Smooth muscle cell (in vitro differentiated cells): ENCODE data around the gene TPR. TPM values are rescaled to one million over a fixed set of nuclear protein-coding genes. Genes with fewer than 3 reads are reported as not detected.
A peak's percentile ranks its signal among the peaks of the same experiment; 100 is the strongest.

Experiments used
- DNase-seq: peaks from one replicate; lab custom pipeline; 2025; ENCODE audit not compliant: unreplicated experiment; lab: John Stamatoyannopoulos, UW
- H2AFZ ChIP-seq: fragments of 200-600 bp; sonication (generic); 2 replicates; pipeline ENCODE4 v1.6.0; 2016; ENCODE audit warnings: antibody characterized with exemption, low read depth, mild to moderate bottlenecking
- H3F3A ChIP-seq: fragments of 200-600 bp; sonication (generic); 2 replicates; pipeline ENCODE4 v1.6.0; 2017; ENCODE audit warnings: antibody characterized with exemption, low read depth
- H3K27ac ChIP-seq: fragments of 200-600 bp; sonication (generic); 2 replicates; pipeline ENCODE4 v1.5.1; 2016; ENCODE audit warnings: low read depth, mild to moderate bottlenecking
- H3K27me3 ChIP-seq: fragments of 200-600 bp; sonication (generic); 2 replicates; pipeline ENCODE4 v1.6.1; 2016; ENCODE audit warnings: low read depth, mild to moderate bottlenecking
- H3K36me3 ChIP-seq: fragments of 200-600 bp; sonication (generic); 2 replicates; pipeline ENCODE4 v1.5.1; 2016; ENCODE audit warnings: low read depth
- H3K4me1 ChIP-seq: fragments of 200-600 bp; sonication (generic); 2 replicates; pipeline ENCODE4 v1.5.1; 2016; ENCODE audit warnings: low read depth
- H3K4me2 ChIP-seq: fragments of 200-600 bp; sonication (generic); 2 replicates; pipeline ENCODE4 v1.6.0; 2016; ENCODE audit warnings: mild to moderate bottlenecking
- H3K4me3 ChIP-seq: fragments of 200-600 bp; sonication (generic); 2 replicates; pipeline ENCODE4 v1.5.1; 2016; ENCODE audit warnings: mild to moderate bottlenecking
- H3K79me2 ChIP-seq: fragments of 200-600 bp; sonication (generic); 2 replicates; pipeline ENCODE4 v1.6.0; 2016; ENCODE audit warnings: low read depth, mild to moderate bottlenecking
- H3K9ac ChIP-seq: fragments of 200-600 bp; sonication (generic); 2 replicates; pipeline ENCODE4 v1.6.0; 2016; ENCODE audit warnings: low read depth
- H3K9me3 ChIP-seq: fragments of 200-600 bp; sonication (generic); replicated peaks from 2 replicates; pipeline ENCODE4 v1.5.1; 2016; ENCODE audit warnings: low read depth
- H4K20me1 ChIP-seq: fragments of 200-600 bp; sonication (generic); 2 replicates; pipeline ENCODE4 v1.6.0; 2016; ENCODE audit warnings: low read depth
- CTCF ChIP-seq: fragments of 200-600 bp; sonication (generic); IDR thresholded peaks from 2 replicates; pipeline ENCODE4 v1.5.1; 2017; ENCODE audit warnings: borderline replicate concordance, mild to moderate bottlenecking, antibody characterized with exemption; ENCODE audit not compliant: insufficient read depth, poor library complexity, severe bottlenecking
- WGBS: methylation state at CpG from one replicate; pipeline ENCODE4 v1.1.7; 2016; ENCODE audit warnings: low lambda C conversion rate; 5-methylcytosine and 5-hydroxymethylcytosine counted together
- polyA plus RNA-seq: library from polyadenylated mRNA; unstranded; fragments of >200 nt; fragmentation: Nextera tagmentation; extraction: Ambion mirVana; gene quantifications from 2 replicates; pipeline ENCODE4 v1.2.1, GENCODE V29; 2016
- total RNA-seq: library from RNA; depleted of rRNA; stranded (reverse); fragments of >200 nt; gene quantifications from 2 replicates; pipeline ENCODE4 v1.2.3, GENCODE V29; 2014

Gene TPR
- total and polyA plus RNA-seq, 2 experiments from 2014 or later = 43.9 to 61.8 TPM

DNA sequence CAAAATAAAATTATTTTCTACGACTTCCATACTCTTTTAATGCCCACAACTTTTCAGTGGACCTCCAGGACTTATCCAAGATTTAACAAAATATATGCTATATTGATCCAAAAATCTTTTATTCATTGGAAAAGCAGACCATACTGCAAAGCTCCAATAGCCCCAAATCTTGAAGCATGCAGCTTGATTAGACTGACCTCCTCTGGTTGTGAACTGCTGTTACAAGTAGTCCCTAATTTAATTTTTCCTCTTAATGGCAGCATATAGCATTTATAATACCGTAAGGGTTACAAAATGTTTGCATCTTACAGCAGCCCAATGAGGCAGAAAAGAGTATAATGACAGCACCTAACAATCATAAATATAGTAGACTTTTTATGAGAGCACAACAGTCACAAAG is 49.8 kb downstream of the TPR start:
- Histone ChIP-seq H3K9me3 (no peaks in the 10 kb centered on the region), H2AFZ (no peak overlapping the region), H3K9ac (no peak overlapping the region), H3K4me3 (no peak overlapping the region), H3K36me3 (peaks cover 43% of the 10 kb centered on the region), H3K27ac (no peak overlapping the region), H3K4me1 (no peaks in the 10 kb centered on the region), H3F3A (no peaks in the 10 kb centered on the region), H3K4me2 (no peak overlapping the region), H3K27me3 (no peaks in the 10 kb centered on the region), H4K20me1 (no peaks in the 10 kb centered on the region), H3K79me2 (no peaks in the 10 kb centered on the region)
- DNase-seq = no peak
- peak; percentile 41 for TF ChIP-seq CTCF
- 97% methylated on average over 2 of the region's 2 CpGs for WGBS

- no peak overlapping the region for H3K4me3 ChIP-seq
- no peaks in the 10 kb centered on the region for H3K4me1 ChIP-seq
- H2AFZ ChIP-seq = no peak overlapping the region
- no peaks in the 10 kb centered on the region for H3F3A ChIP-seq
- no peaks in the 10 kb centered on the region for H3K79me2 ChIP-seq
- WGBS = over 99% methylated on average over 4 of the region's 4 CpGs
- no peak for TF ChIP-seq CTCF
- DNase-seq = no peak
- H3K4me2 ChIP-seq = no peak overlapping the region
- H3K27me3 ChIP-seq = no peaks in the 10 kb centered on the region
- H3K27ac ChIP-seq = no peak overlapping the region
- no peak overlapping the region for H3K9ac ChIP-seq
- no peaks in the 10 kb centered on the region for H3K9me3 ChIP-seq
- H4K20me1 ChIP-seq = no peaks in the 10 kb centered on the region
- peaks cover 48% of the 10 kb centered on the region for H3K36me3 ChIP-seq
These were observed 51.2 kb downstream of the TPR start for GRCh38 chr1:186323865-186324264.

DNA sequence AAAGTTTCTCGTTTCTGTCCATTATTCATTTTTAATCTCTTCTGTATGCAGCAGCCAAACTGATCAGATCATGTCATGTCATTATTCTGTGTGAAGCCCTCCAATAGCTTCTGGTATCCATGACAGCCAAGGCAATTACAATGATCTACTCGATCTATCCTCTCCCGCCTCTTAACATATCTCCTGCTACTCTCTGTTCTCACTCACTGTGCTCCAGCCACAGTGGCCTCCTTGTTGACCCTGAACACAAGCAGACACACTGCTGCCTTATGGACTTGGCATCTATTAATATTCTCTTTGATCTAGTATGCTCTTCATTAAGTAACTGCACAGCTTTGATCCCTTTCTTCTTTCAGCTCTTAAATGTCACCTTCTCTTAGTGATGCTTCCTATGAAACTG is 59.5 kb downstream of the TPR start:
- H3K36me3 ChIP-seq = peaks cover 62% of the 10 kb centered on the region

More for the DNA sequence above, 59.5 kb downstream of the TPR start:
- Histone ChIP-seq H2AFZ (no peak overlapping the region), H3K27me3 (no peaks in the 10 kb centered on the region), H3F3A (no peaks in the 10 kb centered on the region), H3K9me3 (no peaks in the 10 kb centered on the region), H3K4me3 (no peak overlapping the region), H3K4me1 (no peaks in the 10 kb centered on the region), H3K4me2 (no peak overlapping the region), H3K79me2 (no peaks in the 10 kb centered on the region), H3K27ac (no peak overlapping the region), H3K9ac (no peak overlapping the region), H4K20me1 (no peaks in the 10 kb centered on the region)
- 99% methylated on average over 3 of the region's 3 CpGs for WGBS
- no peak for TF ChIP-seq CTCF
- DNase-seq = no peak
